A549 (cell line): ENCODE data around the gene HMGXB3. TPM values are rescaled to one million over a fixed set of nuclear protein-coding genes. Genes with fewer than 3 reads are reported as not detected.

ENCODE experiments used
- ATAC-seq, 2 experiments: fragments of 200-7000 bp in 1 of 2; fragments of >200 bp in 1 of 2; cut with Nextera tagmentation in 1 of 2; cut with Tn5 transposase in 1 of 2; 3 replicates each; pipeline versions ENCODE4 v1.8.0 to v1.9.1; 2018 to 2020; ENCODE audit warnings: mild to moderate bottlenecking in 1 of 2, moderate library complexity in 1 of 2
- CTCF ChIA-PET: fragments of 300-600 bp; sonication (Branson Sonifier 250); formaldehyde crosslinking; extraction: SDS; loops from one replicate; lab custom pipeline; 2021; ENCODE audit warnings: antibody characterized with exemption, inconsistent platforms; lab: Yijun Ruan, JAX
- POLR2A ChIA-PET: fragments of 350-600 bp; formaldehyde crosslinking; extraction: SDS; loops from one replicate; lab custom pipeline; 2021; ENCODE audit warnings: antibody characterized with exemption, inconsistent platforms; lab: Yijun Ruan, JAX
- DNase-seq, 2 experiments: peaks; one replicate each; pipeline versions ENCODE4 v3.0.0 to v3.0.0-alpha.2; 2011 to 2016; ENCODE audit warnings: low read depth in 1 of 2, low spot score in 1 of 2
- FAIRE-seq: peaks from 2 replicates; lab custom pipeline; 2011; peaks lifted over from hg19 to GRCh38; lab: Jason Lieb, UNC
- H3K27ac ChIP-seq, 2 experiments: fragments of >200 bp; sonication (Bioruptor Twin); formaldehyde crosslinking; 3 replicates each; pipeline ENCODE4 v1.5.1; 2016 to 2017
- H3K4me1 ChIP-seq: fragments of >200 bp; sonication (Bioruptor Twin); formaldehyde crosslinking; 3 replicates; pipeline ENCODE4 v1.6.1; 2016
- H3K4me2 ChIP-seq: fragments of >200 bp; sonication (Bioruptor Twin); formaldehyde crosslinking; 3 replicates; pipeline ENCODE4 v1.6.1; 2016
- H3K4me3 ChIP-seq: fragments of >200 bp; sonication (Bioruptor Twin); formaldehyde crosslinking; 3 replicates; pipeline ENCODE4 v1.5.1; 2016
- H3K9me3 ChIP-seq: fragments of >200 bp; sonication (Bioruptor Twin); formaldehyde crosslinking; 3 replicates; pipeline ENCODE4 v1.6.1; 2016
- CBX2 ChIP-seq: fragments of 200-600 bp; sonication (generic); IDR thresholded peaks from 2 replicates; pipeline ENCODE4 v1.6.1; 2016; ENCODE audit warnings: low read depth, mild to moderate bottlenecking, borderline replicate concordance
- CEBPB ChIP-seq, 2 experiments: fragments of >200 bp in 1 of 2; sonication (Bioruptor Twin) in 1 of 2; formaldehyde crosslinking in 1 of 2; IDR thresholded peaks; 2 replicates each; pipeline ENCODE4 v1.6.1; 2012 to 2016
- CHD2 ChIP-seq: fragments of 150-350 bp; IDR thresholded peaks from 2 replicates; pipeline ENCODE4 v1.6.1; 2014; ENCODE audit warnings: low read length; ENCODE audit not compliant: partially characterized antibody
- CHD4 ChIP-seq: fragments of 200-600 bp; sonication (generic); IDR thresholded peaks from 2 replicates; pipeline ENCODE4 v1.6.1; 2016; ENCODE audit warnings: antibody characterized with exemption, mild to moderate bottlenecking, borderline replicate concordance
- CTCF ChIP-seq: fragments of >200 bp; sonication (Bioruptor Twin); formaldehyde crosslinking; IDR thresholded peaks from 3 replicates; pipeline ENCODE4 v1.5.1; 2016
- EHF ChIP-seq: fragments of 250-450 bp; sonication (Bioruptor Pico); IDR thresholded peaks from 2 replicates; pipeline ENCODE4 v1.5.0; 2020; ENCODE audit warnings: mild to moderate bottlenecking
- EHMT2 ChIP-seq: fragments of 200-600 bp; sonication (generic); IDR thresholded peaks from 2 replicates; pipeline ENCODE4 v1.6.1; 2016; ENCODE audit warnings: antibody characterized with exemption, low read depth, mild to moderate bottlenecking, moderate library complexity
- EP300 ChIP-seq, 2 experiments: fragments of >200 bp; sonication (Bioruptor Twin); formaldehyde crosslinking; IDR thresholded peaks; 2 replicates in 1 of 2; 3 replicates in 1 of 2; pipeline ENCODE4 v1.6.1; 2016 to 2017
- ESRRA ChIP-seq: fragments of 150-350 bp; IDR thresholded peaks from 2 replicates; pipeline ENCODE4 v1.6.1; 2014; ENCODE audit warnings: mild to moderate bottlenecking, low read length, borderline replicate concordance
- FOSL2 ChIP-seq, 2 experiments: fragments of 450-650 bp in 1 of 2; fragments of >200 bp in 1 of 2; sonication (Bioruptor Twin) in 1 of 2; formaldehyde crosslinking; IDR thresholded peaks; 2 replicates each; pipeline versions ENCODE4 v1.5.0 to v1.6.1; 2016 to 2020; ENCODE audit warnings: mild to moderate bottlenecking in 1 of 2, moderate library complexity in 1 of 2
- GATA3 ChIP-seq: IDR thresholded peaks from 2 replicates; pipeline ENCODE4 v1.6.1; 2012; ENCODE audit warnings: borderline replicate concordance
- HOXA7 ChIP-seq: fragments of 250-450 bp; sonication (Bioruptor Pico); IDR thresholded peaks from 2 replicates; pipeline ENCODE4 v1.5.0; 2020; ENCODE audit warnings: mild to moderate bottlenecking, moderate library complexity
- HOXB5 ChIP-seq: fragments of 250-450 bp; sonication (Bioruptor Pico); IDR thresholded peaks from 2 replicates; pipeline ENCODE4 v1.5.0; 2020; ENCODE audit warnings: mild to moderate bottlenecking, moderate library complexity
- JUN ChIP-seq, 2 experiments: fragments of >200 bp; sonication (Bioruptor Twin); formaldehyde crosslinking; IDR thresholded peaks; 2 replicates in 1 of 2; 3 replicates in 1 of 2; pipeline ENCODE4 v1.6.1; 2016 to 2017
- JUNB ChIP-seq: fragments of >200 bp; sonication (Bioruptor Twin); formaldehyde crosslinking; IDR thresholded peaks from 2 replicates; pipeline ENCODE4 v1.6.1; 2016
- MAFK ChIP-seq: fragments of 450-650 bp; IDR thresholded peaks from 2 replicates; pipeline ENCODE4 v1.6.1; 2014; ENCODE audit not compliant: partially characterized antibody
- MYC ChIP-seq: IDR thresholded peaks from 2 replicates; pipeline ENCODE4 v1.6.1; 2012; ENCODE audit warnings: mild to moderate bottlenecking, inconsistent platforms, low read length, improper control_type of control experiment, borderline replicate concordance
- NPAS2 ChIP-seq: fragments of 250-450 bp; sonication (Bioruptor Pico); IDR thresholded peaks from 2 replicates; pipeline ENCODE4 v1.8.0; 2022; ENCODE audit warnings: mild to moderate bottlenecking, moderate library complexity, borderline replicate concordance
- PHF8 ChIP-seq: fragments of 200-600 bp; sonication (generic); IDR thresholded peaks from 2 replicates; pipeline ENCODE4 v1.6.1; 2016; ENCODE audit warnings: low read depth, mild to moderate bottlenecking, antibody characterized with exemption, moderate library complexity, borderline replicate concordance
- POLR2A ChIP-seq: IDR thresholded peaks from 2 replicates; pipeline ENCODE4 v1.6.1; 2012; ENCODE audit warnings: mild to moderate bottlenecking, low read length
- RAD21 ChIP-seq, 2 experiments: fragments of >200 bp in 1 of 2; sonication (Bioruptor Twin) in 1 of 2; formaldehyde crosslinking in 1 of 2; IDR thresholded peaks in 1 of 2; conservative IDR thresholded peaks in 1 of 2; 2 replicates in 1 of 2; 3 replicates in 1 of 2; pipeline ENCODE4 v1.6.1; 2012 to 2018; ENCODE audit warnings: inconsistent platforms in 1 of 2
- RARB ChIP-seq: fragments of 250-450 bp; sonication (Bioruptor Pico); IDR thresholded peaks from 2 replicates; pipeline ENCODE4 v1.8.0; 2021; ENCODE audit warnings: mild to moderate bottlenecking, moderate library complexity
- RCOR1 ChIP-seq: fragments of 150-350 bp; IDR thresholded peaks from 2 replicates; pipeline ENCODE4 v1.6.1; 2014; ENCODE audit warnings: antibody characterized with exemption, low read length, low read depth
- RNF2 ChIP-seq: fragments of 200-600 bp; sonication (generic); IDR thresholded peaks from 2 replicates; pipeline ENCODE4 v1.6.1; 2016; ENCODE audit warnings: low read depth, mild to moderate bottlenecking, antibody characterized with exemption, moderate library complexity, borderline replicate concordance
- SMC3 ChIP-seq: fragments of >200 bp; sonication (Bioruptor Twin); formaldehyde crosslinking; IDR thresholded peaks from 3 replicates; pipeline ENCODE4 v1.6.1; 2018; ENCODE audit warnings: inconsistent platforms
- ZC3H11A ChIP-seq: fragments of 450-650 bp; IDR thresholded peaks from 2 replicates; pipeline ENCODE4 v1.6.1; 2014; ENCODE audit warnings: antibody characterized with exemption, mild to moderate bottlenecking
- ZFP36 ChIP-seq: fragments of 450-650 bp; IDR thresholded peaks from 2 replicates; pipeline ENCODE4 v1.6.1; 2014; ENCODE audit warnings: borderline replicate concordance; ENCODE audit not compliant: partially characterized antibody
- ZNF302 ChIP-seq: fragments of 250-450 bp; sonication (Bioruptor Pico); IDR thresholded peaks from 2 replicates; pipeline ENCODE4 v1.9.0; 2021; ENCODE audit warnings: inconsistent platforms, mild to moderate bottlenecking, moderate library complexity
- WGBS: methylation state at CpG from one replicate; pipeline ENCODE4 v1.1.6; 2017; ENCODE audit errors: missing lambda C conversion rate; 5-methylcytosine and 5-hydroxymethylcytosine counted together
- polyA plus RNA-seq, 4 experiments: library from polyadenylated mRNA; depleted of rRNA in 3 of 4; stranded (reverse); fragments of >200 nt; fragmentation: RNase III in 1 of 4; extraction: RNeasy Plus Mini Kit Qiagen cat#74134 plus additional on column Dnase treatment in 1 of 4; gene quantifications; 2 replicates in 3 of 4; 3 replicates in 1 of 4; pipeline ENCODE4 v1.2.3, GENCODE V29; 2011 to 2017
- TF ChIP-seq, protein P1 (sequence below): fragments of 450-650 bp; IDR thresholded peaks from 2 replicates; pipeline ENCODE4 v1.6.1; 2014; ENCODE audit warnings: antibody characterized with exemption
- TF ChIP-seq, protein P2 (sequence below): IDR thresholded peaks from 2 replicates; pipeline ENCODE4 v1.6.1; 2012
- TF ChIP-seq, protein P3 (sequence below): fragments of 150-350 bp; IDR thresholded peaks from 2 replicates; pipeline ENCODE4 v1.6.1; 2014; ENCODE audit warnings: low read depth, mild to moderate bottlenecking, low read length

HMGXB3 gene
- polyA plus RNA-seq, 2 of the 4 experiments (the other 2 are of a cell fraction): 20.5 to 34.1 TPM

DNA sequence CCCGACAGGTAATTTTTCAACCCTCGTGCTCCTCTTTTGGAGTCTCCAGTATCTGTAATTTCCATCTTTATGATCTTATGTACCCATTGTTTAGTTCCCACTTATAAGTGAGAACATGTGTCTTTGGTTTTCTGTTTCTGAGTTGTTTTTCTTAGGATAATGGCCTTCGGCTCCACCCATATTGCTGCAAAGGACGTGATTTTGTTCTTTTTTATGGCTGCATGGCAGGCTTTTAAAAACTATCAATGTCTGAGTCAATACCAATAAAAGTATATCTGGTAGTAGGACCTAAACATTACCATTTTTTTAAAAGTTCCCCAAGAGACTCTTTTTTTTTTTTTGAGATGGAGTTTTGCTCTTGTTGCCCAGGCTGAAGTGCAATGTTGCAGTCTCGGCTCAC lies 43.9 kb upstream of the HMGXB3 start:
- Histone ChIP-seq H3K4me2 (peak overlapping the region; percentile 80; the same call in 1 of the 3 replicates), H3K9me3 (no peaks in the 10 kb centered on the region), H3K27ac (peak overlapping the region; percentile 91 to 96; a peak in 5 of 6 replicates), H3K4me1 (peaks cover 38% of the 10 kb centered on the region), H3K4me3 (no peak overlapping the region)
- ChIA-PET POLR2A (no interaction called here), CTCF (interaction anchor here (0.7 to 16.5 kb wide), 6 partner anchors 8 to 123 kb away, joined by 3 to 594 read pairs (median 192); partner anchors contain the start of gene PDE6A)
- no peak for ATAC-seq
- 68% methylated on average over 5 of the region's 5 CpGs for WGBS
- no peak for FAIRE-seq
- TF ChIP-seq, protein P1, sequence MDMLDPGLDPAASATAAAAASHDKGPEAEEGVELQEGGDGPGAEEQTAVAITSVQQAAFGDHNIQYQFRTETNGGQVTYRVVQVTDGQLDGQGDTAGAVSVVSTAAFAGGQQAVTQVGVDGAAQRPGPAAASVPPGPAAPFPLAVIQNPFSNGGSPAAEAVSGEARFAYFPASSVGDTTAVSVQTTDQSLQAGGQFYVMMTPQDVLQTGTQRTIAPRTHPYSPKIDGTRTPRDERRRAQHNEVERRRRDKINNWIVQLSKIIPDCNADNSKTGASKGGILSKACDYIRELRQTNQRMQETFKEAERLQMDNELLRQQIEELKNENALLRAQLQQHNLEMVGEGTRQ: no peak
- TF ChIP-seq ZC3H11A (no peak), CBX2 (no peak), JUNB (no peak), CTCF (no peak), EHMT2 (no peak), JUN (IDR thresholded peaks at IDR 0.05) (no peak), POLR2A (no peak), FOSL2 (IDR thresholded peaks at IDR 0.05) (no peak), FOSL2 (CRISPR knock-in tag; IDR thresholded peaks at IDR 0.05) (no peak), MYC (no peak), HOXB5 (CRISPR knock-in tag) (no peak)
- DNase-seq: no peak

- ChIA-PET CTCF (interaction anchor here (0.9 to 16.5 kb wide), 13 partner anchors 9 to 321 kb away, joined by 3 to 594 read pairs (median 17); partner anchors contain the start of gene PDE6A), POLR2A (interaction anchor here (1.1 to 3.7 kb wide), 2 partner anchors 18 to 120 kb away, joined by 4 to 24 read pairs; no protein-coding TSS in a partner anchor)
- H3K4me2 ChIP-seq: peak overlapping the region; percentile 80
- H3K9me3 ChIP-seq: no peaks in the 10 kb centered on the region
- 5% methylated on average over 4 of the region's 4 CpGs for WGBS
- DNase-seq (peak; percentile 48 to 89), ATAC-seq (peak in 1 of 2 experiments; percentile 13; a peak in 3 of 6 replicates), FAIRE-seq (no peak)
- peak overlapping the region; percentile 91 to 96 for H3K27ac ChIP-seq
- peaks cover 48% of the 10 kb centered on the region for H3K4me1 ChIP-seq
- no peak overlapping the region for H3K4me3 ChIP-seq
- TF ChIP-seq JUNB (0 out of 2 replicates have a peak, but pooled peaks have one; percentile 14), FOSL2 (IDR thresholded peaks at IDR 0.05) (no peak), FOSL2 (CRISPR knock-in tag; IDR thresholded peaks at IDR 0.05) (peak; percentile 79), GATA3 (peak; percentile 85; the same call in 1 of the 2 replicates), ZNF302 (CRISPR knock-in tag) (no peak), POLR2A (no peak), CEBPB (IDR thresholded peaks at IDR 0.05) (0 out of 4 replicates have a peak, but pooled peaks of 1 of the 2 experiments have one; percentile 18), RNF2 (no peak), SMC3 (no peak), CHD4 (no peak), EP300 (IDR thresholded peaks at IDR 0.05) (peak in 1 of 2 experiments; percentile 68; a peak in 1 of 5 replicates), ZFP36 (no peak), CHD2 (no peak), MAFK (peak; percentile 65), EHF (CRISPR knock-in tag) (no peak), CTCF (no peak), PHF8 (no peak), HOXB5 (CRISPR knock-in tag) (peak; percentile 46; the same call in 1 of the 2 replicates), RAD21 (conservative IDR thresholded peaks at IDR 0.05 in 1 of 2, IDR thresholded peaks at IDR 0.05 in 1 of 2) (no peak), RARB (CRISPR knock-in tag) (no peak), NPAS2 (CRISPR knock-in tag) (no peak), MYC (no peak), HOXA7 (CRISPR knock-in tag) (no peak), RCOR1 (no peak), ESRRA (no peak)
- TF ChIP-seq, protein P2, sequence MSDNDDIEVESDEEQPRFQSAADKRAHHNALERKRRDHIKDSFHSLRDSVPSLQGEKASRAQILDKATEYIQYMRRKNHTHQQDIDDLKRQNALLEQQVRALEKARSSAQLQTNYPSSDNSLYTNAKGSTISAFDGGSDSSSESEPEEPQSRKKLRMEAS: peak; percentile 52
- TF ChIP-seq, protein P3, sequence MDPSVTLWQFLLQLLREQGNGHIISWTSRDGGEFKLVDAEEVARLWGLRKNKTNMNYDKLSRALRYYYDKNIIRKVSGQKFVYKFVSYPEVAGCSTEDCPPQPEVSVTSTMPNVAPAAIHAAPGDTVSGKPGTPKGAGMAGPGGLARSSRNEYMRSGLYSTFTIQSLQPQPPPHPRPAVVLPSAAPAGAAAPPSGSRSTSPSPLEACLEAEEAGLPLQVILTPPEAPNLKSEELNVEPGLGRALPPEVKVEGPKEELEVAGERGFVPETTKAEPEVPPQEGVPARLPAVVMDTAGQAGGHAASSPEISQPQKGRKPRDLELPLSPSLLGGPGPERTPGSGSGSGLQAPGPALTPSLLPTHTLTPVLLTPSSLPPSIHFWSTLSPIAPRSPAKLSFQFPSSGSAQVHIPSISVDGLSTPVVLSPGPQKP: no peak
Observed at GRCh38 chr5:149957855-149958254, 42.7 kb upstream of the HMGXB3 start.
